ENCODE measurements around the gene ARMC2.

Gene ARMC2

GRCh38 chr6:108848116-108848868 is at the start of gene ARMC2:
ARMC2 (plus strand) TSS chr6:108848422; CDS start chr6:108854268, 5,846 bp downstream.
- Mint-ChIP-seq H3K4me1 (peaks cover 24% of the 10 kb centered on the region), H3K27me3 (no peaks in the 10 kb centered on the region), H3K9me3 (no peaks in the 10 kb centered on the region), H3K4me3 (peak within 1 kb of the TSS; percentile 82), H3K27ac (peak within 1 kb of the TSS; percentile 76), H3K36me3 (ENCODE audit: low read depth) (no peaks in the 10 kb centered on the region)
- DNase-seq, result peak; percentile 95
- ATAC-seq, result peak; percentile 82

DNA sequence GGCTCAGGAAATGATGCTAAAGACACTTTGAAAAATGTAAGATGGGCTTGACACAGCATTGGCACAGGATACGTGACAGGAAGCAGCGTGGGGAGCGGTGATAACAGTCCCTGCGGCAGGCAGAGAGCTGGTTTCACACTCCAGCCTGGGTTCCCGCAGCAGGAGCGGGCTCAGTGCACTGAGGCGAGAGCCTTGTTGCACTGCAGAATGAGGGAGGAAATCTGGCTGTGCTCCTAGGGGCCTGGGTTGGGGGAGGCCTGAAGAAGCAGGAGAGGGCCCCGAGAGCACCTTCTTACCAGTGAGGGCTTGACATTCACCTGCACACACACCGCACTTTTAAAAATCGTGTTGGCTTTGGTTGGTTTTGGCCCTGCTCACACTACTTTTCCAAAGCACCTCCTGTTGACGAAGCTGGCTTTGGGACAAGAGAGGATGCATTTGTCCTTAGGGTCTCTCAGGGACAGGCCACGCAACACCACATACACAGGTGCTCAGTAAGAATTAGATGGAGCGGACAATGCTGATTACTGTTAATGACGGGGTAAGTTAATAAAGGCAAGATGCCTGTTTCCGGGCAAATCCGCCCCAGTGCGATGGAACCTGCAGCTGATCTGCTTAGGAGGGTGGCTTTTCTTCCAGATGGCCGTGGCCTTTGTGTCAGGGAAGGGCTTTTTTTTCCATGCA is 49.4 kb upstream of the ARMC2 start:
- no peaks in the 10 kb centered on the region for H3K36me3 Mint-ChIP-seq (ENCODE audit: low read depth)
- peak; percentile 88 for ATAC-seq
- DNase-seq, result peak; percentile 58
- H3K9me3 Mint-ChIP-seq, result no peaks in the 10 kb centered on the region
- H3K4me1 Mint-ChIP-seq, result peaks cover 17% of the 10 kb centered on the region
- peak overlapping the region; percentile 56 for H3K4me3 Mint-ChIP-seq
- peaks cover 8% of the 10 kb centered on the region for H3K27me3 Mint-ChIP-seq
- H3K27ac Mint-ChIP-seq, result peak overlapping the region; percentile 73

DNA sequence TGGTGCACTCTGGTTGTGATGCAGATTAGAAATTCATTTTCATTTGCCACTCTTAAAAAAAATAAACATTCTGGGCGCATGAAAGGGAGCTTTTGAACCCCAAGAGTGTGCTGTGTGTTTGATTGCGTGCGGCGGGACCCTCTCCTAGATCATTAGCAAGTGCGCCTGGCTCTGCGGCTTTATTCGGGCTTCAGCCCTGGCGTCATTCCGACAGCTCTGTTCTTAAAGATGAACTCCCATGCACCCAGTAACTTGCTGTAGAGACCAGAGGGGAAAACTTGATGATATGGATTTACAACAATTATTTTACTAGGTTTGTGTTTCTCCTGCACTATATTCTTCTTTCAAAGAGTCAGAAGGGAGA is 48.9 kb upstream of the ARMC2 start:
- no peak overlapping the region for H3K27ac Mint-ChIP-seq
- DNase-seq (no peak), ATAC-seq (no peak)
- H3K36me3 Mint-ChIP-seq (ENCODE audit: low read depth), result no peaks in the 10 kb centered on the region
- H3K4me1 Mint-ChIP-seq, result peaks cover 17% of the 10 kb centered on the region
- peaks cover 8% of the 10 kb centered on the region for H3K27me3 Mint-ChIP-seq
- H3K9me3 Mint-ChIP-seq, result no peaks in the 10 kb centered on the region
- no peak overlapping the region for H3K4me3 Mint-ChIP-seq

DNA sequence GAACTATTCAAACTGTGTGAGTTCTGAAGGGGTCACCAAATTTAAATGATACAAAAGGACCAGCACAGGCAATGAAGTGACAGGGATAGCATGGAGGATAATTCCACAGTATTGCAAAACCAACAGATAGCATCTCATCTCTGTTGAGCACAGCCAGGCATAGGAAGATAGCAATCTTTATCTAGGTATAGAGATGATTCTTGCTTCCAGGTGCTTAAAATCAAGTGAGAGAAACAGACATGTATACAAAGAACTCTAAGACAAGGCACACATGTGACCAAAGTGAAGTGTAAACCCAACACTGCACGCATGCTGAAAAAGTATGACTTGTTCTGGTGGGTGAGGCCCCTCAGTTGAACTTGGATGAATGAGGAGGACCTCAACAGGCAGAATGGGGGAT is 48.4 kb upstream of the ARMC2 start:
- H3K4me1 Mint-ChIP-seq, result peaks cover 17% of the 10 kb centered on the region
- ATAC-seq (no peak), DNase-seq (no peak)
- H3K27me3 Mint-ChIP-seq, result peaks cover 8% of the 10 kb centered on the region
- no peaks in the 10 kb centered on the region for H3K36me3 Mint-ChIP-seq (ENCODE audit: low read depth)
- no peak overlapping the region for H3K4me3 Mint-ChIP-seq
- H3K27ac Mint-ChIP-seq, result no peak overlapping the region
- H3K9me3 Mint-ChIP-seq, result no peaks in the 10 kb centered on the region

DNA sequence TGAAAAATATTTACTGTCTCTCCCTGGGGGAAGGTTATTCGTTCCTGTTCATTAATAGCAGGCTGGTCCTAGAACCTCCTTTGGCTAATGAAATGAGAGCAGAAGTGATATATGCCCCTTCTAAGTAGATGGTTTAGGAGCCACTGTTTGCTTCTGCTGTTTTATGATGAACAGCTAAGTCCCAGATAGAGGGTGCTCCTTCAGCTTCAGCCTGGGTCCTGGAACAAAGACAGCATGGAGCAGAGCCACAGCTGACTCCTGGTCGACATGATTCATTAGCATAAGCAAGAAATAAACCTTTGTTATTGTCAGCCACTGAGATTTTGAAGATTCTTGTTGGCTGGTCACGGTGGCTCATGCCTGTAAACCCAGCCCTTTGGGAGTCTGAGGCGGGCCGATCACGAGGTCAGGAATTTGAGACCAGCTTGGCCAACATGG is 47.8 kb upstream of the ARMC2 start:
- ATAC-seq (no peak), DNase-seq (no peak)
- no peak overlapping the region for H3K4me3 Mint-ChIP-seq
- no peaks in the 10 kb centered on the region for H3K36me3 Mint-ChIP-seq (ENCODE audit: low read depth)
- H3K4me1 Mint-ChIP-seq, result peaks cover 17% of the 10 kb centered on the region
- peaks cover 8% of the 10 kb centered on the region for H3K27me3 Mint-ChIP-seq
- no peak overlapping the region for H3K27ac Mint-ChIP-seq
- H3K9me3 Mint-ChIP-seq, result no peaks in the 10 kb centered on the region

GRCh38 chr6:108801366-108801765 is 46.9 kb upstream of the ARMC2 start:
- DNase-seq (no peak), ATAC-seq (no peak)
- no peak overlapping the region for H3K4me3 Mint-ChIP-seq
- H3K27me3 Mint-ChIP-seq, result peaks cover 8% of the 10 kb centered on the region
- no peaks in the 10 kb centered on the region for H3K36me3 Mint-ChIP-seq (ENCODE audit: low read depth)
- H3K4me1 Mint-ChIP-seq, result peaks cover 19% of the 10 kb centered on the region
- H3K27ac Mint-ChIP-seq, result no peak overlapping the region
- H3K9me3 Mint-ChIP-seq, result no peaks in the 10 kb centered on the region

DNA sequence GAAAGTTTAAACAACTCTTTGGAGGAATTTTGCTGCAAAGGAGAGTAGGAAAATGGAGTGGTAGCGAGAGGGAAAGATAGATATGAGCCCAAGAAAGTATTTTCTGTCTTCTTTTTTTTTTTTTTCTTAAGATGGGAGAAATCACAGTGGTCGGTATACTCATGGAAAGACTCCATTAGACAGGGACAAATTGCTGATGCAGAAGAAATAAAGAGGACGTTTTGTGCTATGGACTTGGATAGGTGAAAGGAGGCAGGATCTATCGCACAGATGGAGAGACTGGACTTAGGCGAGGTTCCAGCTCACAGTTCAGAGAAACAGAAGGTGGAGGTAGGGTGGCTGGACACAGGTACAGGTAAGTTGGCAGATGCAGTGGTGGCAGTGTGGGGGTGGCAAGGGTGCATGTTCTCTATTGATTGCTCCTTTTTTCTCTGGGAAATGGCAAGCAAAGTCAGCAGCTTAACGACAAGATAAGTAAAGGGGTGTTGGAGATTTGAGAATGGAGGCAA is 44.2 kb upstream of the ARMC2 start:
- no peak overlapping the region for H3K4me3 Mint-ChIP-seq
- no peaks in the 10 kb centered on the region for H3K9me3 Mint-ChIP-seq
- peaks cover 5% of the 10 kb centered on the region for H3K27me3 Mint-ChIP-seq
- DNase-seq (no peak), ATAC-seq (no peak)
- no peak overlapping the region for H3K27ac Mint-ChIP-seq
- H3K4me1 Mint-ChIP-seq, result peaks cover 4% of the 10 kb centered on the region
- no peaks in the 10 kb centered on the region for H3K36me3 Mint-ChIP-seq (ENCODE audit: low read depth)

GRCh38 chr6:108804956-108805355 is 43.3 kb upstream of the ARMC2 start:
- H3K27me3 Mint-ChIP-seq, result no peaks in the 10 kb centered on the region
- H3K27ac Mint-ChIP-seq, result no peak overlapping the region
- no peaks in the 10 kb centered on the region for H3K9me3 Mint-ChIP-seq
- ATAC-seq (no peak), DNase-seq (no peak)
- H3K4me1 Mint-ChIP-seq, result peaks cover 1% of the 10 kb centered on the region
- no peaks in the 10 kb centered on the region for H3K36me3 Mint-ChIP-seq (ENCODE audit: low read depth)
- no peak overlapping the region for H3K4me3 Mint-ChIP-seq

- H3K4me1 Mint-ChIP-seq, result peaks cover 1% of the 10 kb centered on the region
- no peak overlapping the region for H3K27ac Mint-ChIP-seq
- no peak for DNase-seq
- no peaks in the 10 kb centered on the region for H3K27me3 Mint-ChIP-seq
- H3K9me3 Mint-ChIP-seq, result no peaks in the 10 kb centered on the region
- no peaks in the 10 kb centered on the region for H3K36me3 Mint-ChIP-seq (ENCODE audit: low read depth)
- ATAC-seq, result no peak
- H3K4me3 Mint-ChIP-seq, result no peak overlapping the region
These were observed 42.5 kb upstream of the ARMC2 start for GRCh38 chr6:108805611-108806167.

DNA sequence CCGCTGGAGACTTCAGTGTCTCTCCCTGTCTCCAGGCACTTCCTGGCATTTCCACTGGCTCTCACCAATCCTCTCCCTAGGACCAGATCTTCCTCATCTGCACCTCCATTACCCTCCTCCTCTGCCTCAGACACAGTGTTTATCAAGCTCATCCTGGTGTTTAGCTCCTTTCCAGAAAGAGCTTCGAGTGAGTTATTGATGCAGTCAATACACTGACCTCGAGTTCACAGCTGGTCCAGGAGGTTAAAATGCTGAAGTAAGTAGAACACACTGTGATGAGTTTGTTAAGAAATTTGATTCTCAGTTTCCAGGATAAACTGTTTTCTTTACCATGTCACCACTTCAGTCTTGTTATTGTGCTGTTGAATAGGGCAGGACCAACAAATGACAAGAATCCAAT is 42.1 kb upstream of the ARMC2 start:
- Mint-ChIP-seq H3K27ac (no peak overlapping the region), H3K27me3 (no peaks in the 10 kb centered on the region), H3K4me1 (peaks cover 1% of the 10 kb centered on the region), H3K36me3 (ENCODE audit: low read depth) (no peaks in the 10 kb centered on the region), H3K4me3 (no peak overlapping the region), H3K9me3 (no peaks in the 10 kb centered on the region)
- DNase-seq, result no peak
- ATAC-seq, result no peak

DNA sequence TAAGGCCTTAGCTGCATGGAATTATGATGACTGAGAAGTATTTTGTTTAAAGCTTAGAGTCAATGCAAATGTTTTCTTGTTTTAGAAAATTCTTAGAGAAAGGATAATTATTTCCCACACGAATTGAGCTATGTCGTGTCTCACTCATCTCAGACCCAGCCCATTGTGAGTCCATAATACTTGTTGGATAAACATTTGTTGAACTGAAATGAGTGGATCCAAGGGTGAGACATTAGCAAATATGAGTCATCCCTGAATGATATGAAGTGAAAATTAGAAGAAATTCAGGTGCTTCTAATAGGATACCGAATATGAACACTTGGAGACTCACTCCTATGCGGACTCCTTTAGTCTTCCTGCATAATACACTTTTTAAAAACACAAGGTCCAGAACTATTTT is 41.6 kb upstream of the ARMC2 start:
- Mint-ChIP-seq H3K4me3 (no peak overlapping the region), H3K9me3 (no peaks in the 10 kb centered on the region), H3K36me3 (ENCODE audit: low read depth) (no peaks in the 10 kb centered on the region), H3K27me3 (no peaks in the 10 kb centered on the region), H3K27ac (no peak overlapping the region), H3K4me1 (peaks cover 1% of the 10 kb centered on the region)
- DNase-seq (no peak), ATAC-seq (no peak)

DNA sequence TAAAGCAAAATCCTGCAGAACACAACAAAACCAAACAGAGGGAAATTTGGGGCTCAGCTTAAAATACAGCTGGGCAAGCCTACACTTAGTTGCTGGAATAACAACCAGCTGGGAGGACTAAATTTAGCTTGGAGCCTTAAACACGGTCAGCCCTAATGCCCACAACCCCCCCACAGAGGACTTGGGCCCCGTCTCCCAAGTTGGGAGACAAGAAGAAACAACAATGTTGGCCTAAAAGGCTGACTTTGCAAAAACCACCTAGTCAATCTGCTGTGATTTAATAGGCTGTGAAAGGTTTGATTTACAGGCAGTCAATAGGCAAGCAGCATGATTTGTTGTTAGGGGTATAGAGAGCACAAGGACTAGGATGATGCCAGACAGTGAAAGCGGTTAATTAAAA is 40.3 kb upstream of the ARMC2 start:
- Mint-ChIP-seq H3K27me3 (no peaks in the 10 kb centered on the region), H3K4me1 (peaks cover 1% of the 10 kb centered on the region), H3K4me3 (no peak overlapping the region), H3K9me3 (no peaks in the 10 kb centered on the region), H3K27ac (no peak overlapping the region), H3K36me3 (ENCODE audit: low read depth) (no peaks in the 10 kb centered on the region)
- DNase-seq, result no peak
- no peak for ATAC-seq

DNA sequence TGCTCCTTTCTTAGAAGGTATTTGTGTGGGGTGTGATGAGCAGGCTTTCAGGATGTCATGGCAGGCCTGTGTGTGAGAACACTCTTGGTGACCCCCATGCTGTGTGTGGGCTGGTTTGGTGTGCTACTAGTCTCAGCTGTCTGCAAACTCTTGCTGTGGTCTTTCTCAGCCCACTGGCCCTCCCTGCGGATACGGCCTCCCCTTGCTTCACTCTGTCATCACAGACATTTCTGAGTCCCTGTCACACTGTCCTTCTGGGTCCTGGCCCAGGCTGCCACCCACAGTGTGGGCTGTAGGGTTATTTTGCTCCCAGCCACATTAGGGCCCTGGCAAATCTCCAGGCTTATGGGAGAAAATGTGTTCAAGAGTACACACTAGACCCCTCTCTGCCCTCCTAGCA is 39.0 kb upstream of the ARMC2 start:
- no peaks in the 10 kb centered on the region for H3K9me3 Mint-ChIP-seq
- no peak for DNase-seq
- H3K27me3 Mint-ChIP-seq, result no peaks in the 10 kb centered on the region
- H3K4me3 Mint-ChIP-seq, result no peak overlapping the region
- no peaks in the 10 kb centered on the region for H3K36me3 Mint-ChIP-seq (ENCODE audit: low read depth)
- H3K27ac Mint-ChIP-seq, result no peak overlapping the region
- ATAC-seq, result no peak
- H3K4me1 Mint-ChIP-seq, result peaks cover 1% of the 10 kb centered on the region

DNA sequence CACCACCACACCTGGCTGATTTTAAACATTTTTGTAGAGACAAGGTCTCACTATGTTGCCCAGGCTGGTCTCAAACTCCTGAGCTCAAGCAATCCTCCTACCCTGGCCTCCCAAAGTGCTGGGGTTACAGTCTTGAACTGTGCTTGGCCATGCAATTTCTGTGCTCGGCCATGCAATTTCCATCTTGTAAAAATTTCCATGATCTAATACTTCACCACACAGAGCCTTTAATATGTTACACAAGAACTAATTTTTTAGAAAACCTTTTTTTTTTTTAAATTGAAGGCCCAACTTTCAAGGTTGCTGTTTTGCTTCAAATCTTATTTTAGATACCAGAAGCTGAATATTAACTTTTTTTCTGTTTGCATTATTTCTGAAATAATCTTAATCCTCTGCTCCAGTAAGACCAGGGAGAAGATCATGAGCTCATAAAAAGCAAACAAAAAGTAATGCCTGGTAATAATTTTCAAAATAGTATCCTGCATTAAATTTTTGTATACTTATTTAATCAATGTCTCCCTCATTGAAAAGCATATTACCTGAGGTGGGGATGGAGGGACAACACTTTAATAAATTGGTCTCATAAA is 38.1 kb upstream of the ARMC2 start:
- Mint-ChIP-seq H3K27ac (no peak overlapping the region), H3K27me3 (no peaks in the 10 kb centered on the region), H3K9me3 (no peaks in the 10 kb centered on the region), H3K36me3 (ENCODE audit: low read depth) (no peaks in the 10 kb centered on the region), H3K4me3 (no peak overlapping the region), H3K4me1 (peaks cover 1% of the 10 kb centered on the region)
- DNase-seq (no peak), ATAC-seq (no peak)

DNA sequence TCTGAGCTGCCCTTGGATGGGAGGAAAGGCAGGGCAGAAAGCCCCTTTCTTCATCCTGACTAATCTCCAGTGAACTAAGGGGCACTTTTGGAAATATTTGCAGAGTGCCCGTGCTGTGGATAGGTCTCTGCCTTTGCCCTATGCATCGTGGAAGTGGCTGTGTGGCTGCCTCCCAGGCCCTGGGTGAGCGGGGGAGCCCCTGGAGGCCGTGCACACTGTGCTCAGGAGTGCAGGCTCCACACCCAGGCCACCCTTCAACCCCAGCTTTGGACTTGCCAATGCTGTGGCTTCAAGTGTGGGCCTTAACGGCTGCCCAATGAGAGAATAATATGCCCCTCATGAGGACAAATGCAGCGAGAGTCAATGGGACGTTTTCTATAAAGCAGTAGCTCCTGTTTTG is 36.7 kb upstream of the ARMC2 start:
- Mint-ChIP-seq H3K4me3 (no peak overlapping the region), H3K27me3 (no peaks in the 10 kb centered on the region), H3K4me1 (no peaks in the 10 kb centered on the region), H3K27ac (no peak overlapping the region), H3K9me3 (no peaks in the 10 kb centered on the region), H3K36me3 (ENCODE audit: low read depth) (no peaks in the 10 kb centered on the region)
- ATAC-seq (no peak), DNase-seq (no peak)

Measured in activated naive CD8-positive, alpha-beta T cell treated with anti-CD3 and anti-CD28 coated beads, Interleukin-2, amount 50 U/mL, for 24 hours (primary cell).